ENCODE measurements around the gene MS4A18. TPM values are rescaled to one million over a fixed set of nuclear protein-coding genes. Genes with fewer than 3 reads are reported as not detected.

Gene MS4A18
- total RNA-seq, 1 experiment from 2014 or later = not detected

DNA sequence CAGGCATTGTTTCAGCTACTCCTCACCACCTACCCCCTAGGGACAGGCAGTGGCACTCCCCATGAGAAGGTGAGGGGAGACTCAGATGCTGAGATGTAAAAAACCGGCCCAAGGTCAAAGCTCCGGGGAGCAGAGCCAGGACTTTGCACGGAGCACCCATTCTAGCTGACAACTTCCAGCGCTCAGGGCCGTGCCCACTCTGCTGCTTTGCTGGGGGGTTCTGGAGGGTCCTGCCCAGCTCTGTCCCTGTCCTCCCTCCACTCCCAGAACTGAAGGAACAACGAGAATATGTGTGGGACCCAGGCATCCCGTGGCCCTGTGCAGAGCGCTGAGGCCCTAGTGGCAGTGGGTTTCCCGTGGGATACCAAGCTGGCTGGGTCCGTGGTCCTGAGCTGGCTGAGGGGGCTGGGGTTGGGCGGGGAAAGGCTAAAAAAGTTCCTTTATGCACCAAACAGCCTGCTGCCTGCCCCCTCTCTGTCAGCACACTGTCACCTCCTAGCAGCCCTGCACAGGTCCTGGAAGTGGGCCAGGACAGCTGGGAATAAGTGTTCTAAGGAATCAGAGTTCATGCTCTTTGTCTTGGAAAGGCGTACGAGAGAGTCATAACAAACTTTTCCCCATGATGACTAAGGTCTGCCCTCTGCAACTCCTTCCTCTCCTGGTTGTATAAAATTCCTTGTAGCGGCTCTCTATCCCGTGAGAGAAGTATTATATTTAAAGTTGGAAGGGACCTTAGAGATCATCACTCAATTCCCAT lies 62.5 kb downstream of the MS4A18 start (continued):
- TF ChIP-seq, protein P1, sequence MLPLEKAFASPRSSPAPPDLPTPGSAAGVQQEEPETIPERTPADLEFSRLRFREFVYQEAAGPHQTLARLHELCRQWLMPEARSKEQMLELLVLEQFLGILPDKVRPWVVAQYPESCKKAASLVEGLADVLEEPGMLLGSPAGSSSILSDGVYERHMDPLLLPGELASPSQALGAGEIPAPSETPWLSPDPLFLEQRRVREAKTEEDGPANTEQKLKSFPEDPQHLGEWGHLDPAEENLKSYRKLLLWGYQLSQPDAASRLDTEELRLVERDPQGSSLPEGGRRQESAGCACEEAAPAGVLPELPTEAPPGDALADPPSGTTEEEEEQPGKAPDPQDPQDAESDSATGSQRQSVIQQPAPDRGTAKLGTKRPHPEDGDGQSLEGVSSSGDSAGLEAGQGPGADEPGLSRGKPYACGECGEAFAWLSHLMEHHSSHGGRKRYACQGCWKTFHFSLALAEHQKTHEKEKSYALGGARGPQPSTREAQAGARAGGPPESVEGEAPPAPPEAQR (CRISPR knock-in tag; IDR thresholded peaks at IDR 0.05) = no peak

DNA sequence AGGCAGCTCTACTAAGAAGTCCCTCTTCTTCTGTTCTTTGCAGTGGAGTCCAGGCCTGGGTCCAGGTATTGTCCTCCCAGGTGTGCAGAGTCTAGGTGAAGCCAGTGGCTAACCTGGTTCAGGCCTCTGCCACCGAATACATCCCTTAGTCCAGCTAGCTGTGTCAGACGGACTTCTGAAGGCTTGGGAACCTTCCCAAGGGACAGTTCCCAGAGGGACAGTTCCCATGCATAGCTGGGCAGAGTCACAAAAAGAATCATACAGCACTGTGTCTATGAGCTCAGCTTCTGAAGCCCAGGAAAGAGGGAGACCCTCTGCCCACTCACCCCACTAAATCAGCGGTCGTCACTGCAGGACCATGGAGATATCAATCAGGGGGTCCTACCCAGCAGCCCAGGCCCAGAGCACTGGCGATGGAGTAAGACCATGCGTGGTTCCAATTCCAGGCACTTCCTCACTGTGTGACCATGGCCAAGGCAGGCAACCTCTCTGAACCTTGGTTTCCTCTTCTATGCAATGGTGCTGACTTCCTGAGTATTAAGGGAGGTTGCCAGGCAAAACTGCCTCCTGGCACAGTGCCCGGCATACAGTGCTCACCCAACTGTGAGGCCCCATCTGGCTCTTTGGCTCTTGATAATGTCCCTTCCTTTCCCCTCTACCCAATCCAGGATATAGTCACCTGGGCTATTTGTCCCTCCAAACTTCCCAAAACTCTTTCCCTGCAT lies 64.0 kb downstream of the MS4A18 start:
- peaks cover 19% of the 10 kb centered on the region for H3K36me3 Mint-ChIP-seq
- no peak for ATAC-seq
- ChIA-PET POLR2A (no interaction called here), CTCF (interaction anchor here (0.8 to 1.3 kb wide), 2 partner anchors 13 to 99 kb away, joined by 3 read pairs; no protein-coding TSS in a partner anchor)
- no peaks in the 10 kb centered on the region for H3K4me1 Mint-ChIP-seq
- H3K27me3 Mint-ChIP-seq (ENCODE audit: low read depth) = peaks cover 15% of the 10 kb centered on the region
- H3K27ac Mint-ChIP-seq = no peak overlapping the region
- DNase-seq (ENCODE audit: low spot score) = no peak
- no peak overlapping the region for H3K4me3 Mint-ChIP-seq
- H3K9me3 Mint-ChIP-seq = peaks cover 39% of the 10 kb centered on the region
- TF ChIP-seq ZNF396 (CRISPR knock-in tag; IDR thresholded peaks at IDR 0.05; ENCODE audit: borderline replicate concordance) = no peak
- no peak for TF ChIP-seq CREM (CRISPR knock-in tag; IDR thresholded peaks at IDR 0.05)
- TF ChIP-seq, protein P2, sequence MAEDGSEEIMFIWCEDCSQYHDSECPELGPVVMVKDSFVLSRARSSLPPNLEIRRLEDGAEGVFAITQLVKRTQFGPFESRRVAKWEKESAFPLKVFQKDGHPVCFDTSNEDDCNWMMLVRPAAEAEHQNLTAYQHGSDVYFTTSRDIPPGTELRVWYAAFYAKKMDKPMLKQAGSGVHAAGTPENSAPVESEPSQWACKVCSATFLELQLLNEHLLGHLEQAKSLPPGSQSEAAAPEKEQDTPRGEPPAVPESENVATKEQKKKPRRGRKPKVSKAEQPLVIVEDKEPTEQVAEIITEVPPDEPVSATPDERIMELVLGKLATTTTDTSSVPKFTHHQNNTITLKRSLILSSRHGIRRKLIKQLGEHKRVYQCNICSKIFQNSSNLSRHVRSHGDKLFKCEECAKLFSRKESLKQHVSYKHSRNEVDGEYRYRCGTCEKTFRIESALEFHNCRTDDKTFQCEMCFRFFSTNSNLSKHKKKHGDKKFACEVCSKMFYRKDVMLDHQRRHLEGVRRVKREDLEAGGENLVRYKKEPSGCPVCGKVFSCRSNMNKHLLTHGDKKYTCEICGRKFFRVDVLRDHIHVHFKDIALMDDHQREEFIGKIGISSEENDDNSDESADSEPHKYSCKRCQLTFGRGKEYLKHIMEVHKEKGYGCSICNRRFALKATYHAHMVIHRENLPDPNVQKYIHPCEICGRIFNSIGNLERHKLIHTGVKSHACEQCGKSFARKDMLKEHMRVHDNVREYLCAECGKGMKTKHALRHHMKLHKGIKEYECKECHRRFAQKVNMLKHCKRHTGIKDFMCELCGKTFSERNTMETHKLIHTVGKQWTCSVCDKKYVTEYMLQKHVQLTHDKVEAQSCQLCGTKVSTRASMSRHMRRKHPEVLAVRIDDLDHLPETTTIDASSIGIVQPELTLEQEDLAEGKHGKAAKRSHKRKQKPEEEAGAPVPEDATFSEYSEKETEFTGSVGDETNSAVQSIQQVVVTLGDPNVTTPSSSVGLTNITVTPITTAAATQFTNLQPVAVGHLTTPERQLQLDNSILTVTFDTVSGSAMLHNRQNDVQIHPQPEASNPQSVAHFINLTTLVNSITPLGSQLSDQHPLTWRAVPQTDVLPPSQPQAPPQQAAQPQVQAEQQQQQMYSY (CRISPR knock-in tag; IDR thresholded peaks at IDR 0.05) = no peak
- TF ChIP-seq CBFB (CRISPR knock-in tag; IDR thresholded peaks at IDR 0.05; ENCODE audit: low read depth) = no peak
- TF ChIP-seq FOXP1 (CRISPR knock-in tag; IDR thresholded peaks at IDR 0.05; ENCODE audit: borderline replicate concordance) = no peak
- TF ChIP-seq ZNF263 (CRISPR knock-in tag; IDR thresholded peaks at IDR 0.05; ENCODE audit: low read depth) = no peak
- TF ChIP-seq, protein P3, sequence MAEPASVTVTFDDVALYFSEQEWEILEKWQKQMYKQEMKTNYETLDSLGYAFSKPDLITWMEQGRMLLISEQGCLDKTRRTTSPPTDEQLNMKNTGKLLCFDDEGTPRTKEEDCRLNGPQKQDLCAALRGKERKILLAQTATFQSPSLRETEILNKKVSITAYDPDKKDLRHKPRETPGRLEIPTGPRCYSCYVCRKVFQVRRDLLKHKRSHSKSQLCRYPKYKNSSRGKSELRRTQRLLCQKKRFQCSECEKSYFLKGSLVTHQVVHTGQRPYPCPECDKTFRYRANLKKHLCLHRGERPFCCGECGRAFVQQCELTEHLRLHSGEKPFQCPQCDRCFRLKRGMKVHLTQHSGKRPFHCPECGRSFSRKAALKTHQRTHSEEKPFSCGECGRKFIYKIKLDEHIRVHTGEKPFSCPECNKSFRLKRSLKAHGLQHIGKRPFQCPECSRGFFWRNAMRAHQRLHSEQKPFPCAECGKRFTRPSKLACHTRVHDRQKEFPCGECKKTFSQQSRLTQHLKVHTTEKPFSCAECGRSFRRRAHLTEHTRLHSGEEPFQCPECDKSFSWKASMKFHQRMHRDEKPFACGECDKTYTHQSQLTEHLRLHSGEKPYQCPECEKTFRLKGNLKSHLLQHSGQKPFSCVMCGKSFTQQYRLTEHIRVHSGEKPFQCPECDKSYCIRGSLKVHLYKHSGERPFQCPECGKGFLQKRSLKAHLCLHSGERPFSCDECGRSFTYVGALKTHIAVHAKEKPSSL (CRISPR knock-in tag; conservative IDR thresholded peaks at IDR 0.05) = no peak
- TF ChIP-seq, protein P4, sequence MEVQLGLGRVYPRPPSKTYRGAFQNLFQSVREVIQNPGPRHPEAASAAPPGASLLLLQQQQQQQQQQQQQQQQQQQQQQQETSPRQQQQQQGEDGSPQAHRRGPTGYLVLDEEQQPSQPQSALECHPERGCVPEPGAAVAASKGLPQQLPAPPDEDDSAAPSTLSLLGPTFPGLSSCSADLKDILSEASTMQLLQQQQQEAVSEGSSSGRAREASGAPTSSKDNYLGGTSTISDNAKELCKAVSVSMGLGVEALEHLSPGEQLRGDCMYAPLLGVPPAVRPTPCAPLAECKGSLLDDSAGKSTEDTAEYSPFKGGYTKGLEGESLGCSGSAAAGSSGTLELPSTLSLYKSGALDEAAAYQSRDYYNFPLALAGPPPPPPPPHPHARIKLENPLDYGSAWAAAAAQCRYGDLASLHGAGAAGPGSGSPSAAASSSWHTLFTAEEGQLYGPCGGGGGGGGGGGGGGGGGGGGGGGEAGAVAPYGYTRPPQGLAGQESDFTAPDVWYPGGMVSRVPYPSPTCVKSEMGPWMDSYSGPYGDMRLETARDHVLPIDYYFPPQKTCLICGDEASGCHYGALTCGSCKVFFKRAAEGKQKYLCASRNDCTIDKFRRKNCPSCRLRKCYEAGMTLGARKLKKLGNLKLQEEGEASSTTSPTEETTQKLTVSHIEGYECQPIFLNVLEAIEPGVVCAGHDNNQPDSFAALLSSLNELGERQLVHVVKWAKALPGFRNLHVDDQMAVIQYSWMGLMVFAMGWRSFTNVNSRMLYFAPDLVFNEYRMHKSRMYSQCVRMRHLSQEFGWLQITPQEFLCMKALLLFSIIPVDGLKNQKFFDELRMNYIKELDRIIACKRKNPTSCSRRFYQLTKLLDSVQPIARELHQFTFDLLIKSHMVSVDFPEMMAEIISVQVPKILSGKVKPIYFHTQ (CRISPR knock-in tag; IDR thresholded peaks at IDR 0.05) = no peak
- TF ChIP-seq, protein P5, sequence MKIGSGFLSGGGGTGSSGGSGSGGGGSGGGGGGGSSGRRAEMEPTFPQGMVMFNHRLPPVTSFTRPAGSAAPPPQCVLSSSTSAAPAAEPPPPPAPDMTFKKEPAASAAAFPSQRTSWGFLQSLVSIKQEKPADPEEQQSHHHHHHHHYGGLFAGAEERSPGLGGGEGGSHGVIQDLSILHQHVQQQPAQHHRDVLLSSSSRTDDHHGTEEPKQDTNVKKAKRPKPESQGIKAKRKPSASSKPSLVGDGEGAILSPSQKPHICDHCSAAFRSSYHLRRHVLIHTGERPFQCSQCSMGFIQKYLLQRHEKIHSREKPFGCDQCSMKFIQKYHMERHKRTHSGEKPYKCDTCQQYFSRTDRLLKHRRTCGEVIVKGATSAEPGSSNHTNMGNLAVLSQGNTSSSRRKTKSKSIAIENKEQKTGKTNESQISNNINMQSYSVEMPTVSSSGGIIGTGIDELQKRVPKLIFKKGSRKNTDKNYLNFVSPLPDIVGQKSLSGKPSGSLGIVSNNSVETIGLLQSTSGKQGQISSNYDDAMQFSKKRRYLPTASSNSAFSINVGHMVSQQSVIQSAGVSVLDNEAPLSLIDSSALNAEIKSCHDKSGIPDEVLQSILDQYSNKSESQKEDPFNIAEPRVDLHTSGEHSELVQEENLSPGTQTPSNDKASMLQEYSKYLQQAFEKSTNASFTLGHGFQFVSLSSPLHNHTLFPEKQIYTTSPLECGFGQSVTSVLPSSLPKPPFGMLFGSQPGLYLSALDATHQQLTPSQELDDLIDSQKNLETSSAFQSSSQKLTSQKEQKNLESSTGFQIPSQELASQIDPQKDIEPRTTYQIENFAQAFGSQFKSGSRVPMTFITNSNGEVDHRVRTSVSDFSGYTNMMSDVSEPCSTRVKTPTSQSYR (CRISPR knock-in tag; IDR thresholded peaks at IDR 0.05) = no peak
- TF ChIP-seq, protein P6, sequence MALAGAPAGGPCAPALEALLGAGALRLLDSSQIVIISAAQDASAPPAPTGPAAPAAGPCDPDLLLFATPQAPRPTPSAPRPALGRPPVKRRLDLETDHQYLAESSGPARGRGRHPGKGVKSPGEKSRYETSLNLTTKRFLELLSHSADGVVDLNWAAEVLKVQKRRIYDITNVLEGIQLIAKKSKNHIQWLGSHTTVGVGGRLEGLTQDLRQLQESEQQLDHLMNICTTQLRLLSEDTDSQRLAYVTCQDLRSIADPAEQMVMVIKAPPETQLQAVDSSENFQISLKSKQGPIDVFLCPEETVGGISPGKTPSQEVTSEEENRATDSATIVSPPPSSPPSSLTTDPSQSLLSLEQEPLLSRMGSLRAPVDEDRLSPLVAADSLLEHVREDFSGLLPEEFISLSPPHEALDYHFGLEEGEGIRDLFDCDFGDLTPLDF (CRISPR knock-in tag; IDR thresholded peaks at IDR 0.05) = no peak
- TF ChIP-seq, protein P7, sequence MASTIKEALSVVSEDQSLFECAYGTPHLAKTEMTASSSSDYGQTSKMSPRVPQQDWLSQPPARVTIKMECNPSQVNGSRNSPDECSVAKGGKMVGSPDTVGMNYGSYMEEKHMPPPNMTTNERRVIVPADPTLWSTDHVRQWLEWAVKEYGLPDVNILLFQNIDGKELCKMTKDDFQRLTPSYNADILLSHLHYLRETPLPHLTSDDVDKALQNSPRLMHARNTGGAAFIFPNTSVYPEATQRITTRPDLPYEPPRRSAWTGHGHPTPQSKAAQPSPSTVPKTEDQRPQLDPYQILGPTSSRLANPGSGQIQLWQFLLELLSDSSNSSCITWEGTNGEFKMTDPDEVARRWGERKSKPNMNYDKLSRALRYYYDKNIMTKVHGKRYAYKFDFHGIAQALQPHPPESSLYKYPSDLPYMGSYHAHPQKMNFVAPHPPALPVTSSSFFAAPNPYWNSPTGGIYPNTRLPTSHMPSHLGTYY (CRISPR knock-in tag; IDR thresholded peaks at IDR 0.05) = no peak
- no peak for TF ChIP-seq ZNF121 (CRISPR knock-in tag; IDR thresholded peaks at IDR 0.05)
- TF ChIP-seq, protein P8, sequence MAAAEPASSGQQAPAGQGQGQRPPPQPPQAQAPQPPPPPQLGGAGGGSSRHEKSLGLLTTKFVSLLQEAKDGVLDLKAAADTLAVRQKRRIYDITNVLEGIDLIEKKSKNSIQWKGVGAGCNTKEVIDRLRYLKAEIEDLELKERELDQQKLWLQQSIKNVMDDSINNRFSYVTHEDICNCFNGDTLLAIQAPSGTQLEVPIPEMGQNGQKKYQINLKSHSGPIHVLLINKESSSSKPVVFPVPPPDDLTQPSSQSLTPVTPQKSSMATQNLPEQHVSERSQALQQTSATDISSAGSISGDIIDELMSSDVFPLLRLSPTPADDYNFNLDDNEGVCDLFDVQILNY (CRISPR knock-in tag; IDR thresholded peaks at IDR 0.05) = no peak
- TF ChIP-seq NR1H2 (CRISPR knock-in tag; IDR thresholded peaks at IDR 0.05) = no peak
- TF ChIP-seq OVOL2 (CRISPR knock-in tag; IDR thresholded peaks at IDR 0.05; ENCODE audit: borderline replicate concordance) = no peak
